GM23248 (cell line): Measurements from ENCODE around the gene FUOM.

Experiments
- EZH2 ChIP-seq: fragments of 200-600 bp; sonication (generic); IDR thresholded peaks from 2 replicates; pipeline ENCODE4 v1.6.1; 2018; ENCODE audit warnings: antibody characterized with exemption, mild to moderate bottlenecking; ENCODE audit not compliant: insufficient read depth, poor library complexity, severe bottlenecking
- EZH2phosphoT487 ChIP-seq: fragments of 200-600 bp; sonication (generic); IDR thresholded peaks from 2 replicates; pipeline ENCODE4 v1.6.1; 2018; ENCODE audit warnings: antibody characterized with exemption, moderate library complexity, mild to moderate bottlenecking, low read depth; ENCODE audit not compliant: insufficient read depth

GRCh38 chr10:133399123-133399601, 41.3 kb upstream of the FUOM start:
- TF ChIP-seq EZH2 (no peak), EZH2phosphoT487 (no peak)
